Head of caudate nucleus (tissue), 42 donors: ENCODE data around the gene STRADB.
A peak's percentile ranks its signal among the peaks of the same experiment; 100 is the strongest.

ENCODE experiments used
- DNase-seq, 42 donors: peaks; one replicate each; pipeline versions ENCODE4 v3.0.0 to v3.0.0-alpha.2; 2020 to 2021; ENCODE audit warnings: mixed read lengths in 7 of 42
- intact Hi-C: fragments of 100-400 bp; cut with DNase I; formaldehyde crosslinking; loops from one replicate; pipeline ENCODE4 v1.15.0; 2022

Gene STRADB

GRCh38 chr2:201451292-201452057 lies at the start of gene STRADB, which contains the start of gene TRAK2:
Gene STRADB, plus strand, starts transcription at chr2:201451740. Its CDS starts 3,101 bp downstream, at chr2:201454841.
Gene TRAK2, minus strand, starts transcription at chr2:201451458. Its CDS starts 30,951 bp downstream, at chr2:201420507.
- intact Hi-C loops, result loop anchor here (5.0 kb wide), 1 partner anchor 331 kb away; the partner anchor contains the start of gene ALS2
- peak; percentile 95 to 99 (median 98) for DNase-seq

GRCh38 chr2:201401815-201402214 lies 49.7 kb upstream of the STRADB start:
- no peak for DNase-seq
- intact Hi-C loops, result no loop called here

- intact Hi-C loops, result no loop called here
These were observed 48.6 kb upstream of the STRADB start for GRCh38 chr2:201402651-201403562.

GRCh38 chr2:201403880-201404279 lies 47.7 kb upstream of the STRADB start:
- DNase-seq, result no peak
- intact Hi-C loops, result no loop called here

More at GRCh38 chr2:201402651-201403562, 48.6 kb upstream of the STRADB start:
- DNase-seq, result no peak

GRCh38 chr2:201404699-201405280 lies 46.8 kb upstream of the STRADB start:
- no peak for DNase-seq
- intact Hi-C loops, result no loop called here

GRCh38 chr2:201406077-201406662 lies 45.4 kb upstream of the STRADB start:
- peak in 1 of 42 donors; percentile 13 for DNase-seq
- intact Hi-C loops, result no loop called here

- intact Hi-C loops, result no loop called here
- no peak for DNase-seq
These were observed 44.3 kb upstream of the STRADB start for GRCh38 chr2:201407265-201407664.

GRCh38 chr2:201408931-201409330 lies 42.6 kb upstream of the STRADB start:
- no peak for DNase-seq
- intact Hi-C loops, result no loop called here

- DNase-seq, result no peak
- intact Hi-C loops, result no loop called here
These were observed 40.1 kb upstream of the STRADB start for GRCh38 chr2:201411421-201411820.

- peak in 2 of 42 donors; percentile 6 to 11 for DNase-seq
- intact Hi-C loops, result no loop called here
These were observed 38.4 kb upstream of the STRADB start for GRCh38 chr2:201413143-201413542.

- no peak for DNase-seq
- intact Hi-C loops, result no loop called here
These were observed 38.0 kb upstream of the STRADB start for GRCh38 chr2:201413552-201413951.

- intact Hi-C loops, result no loop called here
These were observed 37.2 kb upstream of the STRADB start for GRCh38 chr2:201414099-201415023.

GRCh38 chr2:201415149-201415548 lies 36.4 kb upstream of the STRADB start:
- intact Hi-C loops, result no loop called here
- DNase-seq, result no peak

More at GRCh38 chr2:201414099-201415023, 37.2 kb upstream of the STRADB start:
- peak in 1 of 42 donors; percentile 14 for DNase-seq

- intact Hi-C loops, result no loop called here
- no peak for DNase-seq
These were observed 32.4 kb upstream of the STRADB start for GRCh38 chr2:201419057-201419635.

GRCh38 chr2:201419986-201420385 lies 31.6 kb upstream of the STRADB start:
- no peak for DNase-seq
- intact Hi-C loops, result no loop called here

GRCh38 chr2:201420442-201421113 lies 31.0 kb upstream of the STRADB start:
- DNase-seq, result no peak
- intact Hi-C loops, result no loop called here

GRCh38 chr2:201425952-201426351 lies 25.6 kb upstream of the STRADB start:
- no peak for DNase-seq
- intact Hi-C loops, result no loop called here
